Nucleus accumbens (tissue), 56 donors: ENCODE data around the gene RNF152.

Experiments used
- DNase-seq, 56 donors: peaks; one replicate each; lab custom pipeline; 2025; lab: John Stamatoyannopoulos, UW

Gene RNF152

GRCh38 chr18:61894751-61895524, 2.1 kb upstream of the RNF152 start:
- no peak for DNase-seq

GRCh38 chr18:61893971-61894750, 1.4 kb upstream of the RNF152 start:
- peak in 53 of 56 donors; percentile 20 to 88 (median 63) for DNase-seq

DNA sequence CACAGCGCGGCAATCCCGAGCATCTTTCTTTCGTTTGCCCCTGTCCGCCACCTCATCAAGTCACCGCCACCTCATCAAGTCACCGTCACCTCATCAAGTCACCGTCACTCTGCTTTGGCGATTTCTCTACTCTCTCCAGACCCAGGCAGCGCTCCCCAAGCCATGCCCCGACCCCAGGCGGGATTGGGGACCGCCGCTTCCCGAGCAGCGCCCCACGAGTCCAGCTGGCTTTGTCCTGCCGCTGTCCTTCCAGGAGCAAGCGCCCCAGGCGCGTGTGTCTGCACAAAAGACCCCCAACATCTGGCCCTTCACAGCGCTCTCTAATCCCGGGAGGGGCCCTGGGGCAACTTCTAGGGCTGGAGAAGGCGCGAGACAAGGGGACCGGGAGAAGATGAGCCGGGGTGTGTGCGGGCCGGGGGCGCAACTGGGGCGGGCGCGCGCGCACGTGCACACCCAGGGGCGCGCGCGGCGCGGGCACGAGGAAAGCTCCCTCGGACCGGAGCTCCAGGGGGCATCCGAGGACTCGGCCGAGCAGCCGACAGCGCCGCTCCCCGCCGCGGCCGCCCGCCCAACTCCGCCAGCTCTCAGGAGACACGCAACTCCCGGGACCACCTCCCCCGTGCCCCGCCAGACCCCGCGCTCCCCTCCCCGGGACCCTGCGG, 633 bp upstream of the RNF152 start:
- peak in 40 of 56 donors; percentile 9 to 71 (median 38) for DNase-seq

DNA sequence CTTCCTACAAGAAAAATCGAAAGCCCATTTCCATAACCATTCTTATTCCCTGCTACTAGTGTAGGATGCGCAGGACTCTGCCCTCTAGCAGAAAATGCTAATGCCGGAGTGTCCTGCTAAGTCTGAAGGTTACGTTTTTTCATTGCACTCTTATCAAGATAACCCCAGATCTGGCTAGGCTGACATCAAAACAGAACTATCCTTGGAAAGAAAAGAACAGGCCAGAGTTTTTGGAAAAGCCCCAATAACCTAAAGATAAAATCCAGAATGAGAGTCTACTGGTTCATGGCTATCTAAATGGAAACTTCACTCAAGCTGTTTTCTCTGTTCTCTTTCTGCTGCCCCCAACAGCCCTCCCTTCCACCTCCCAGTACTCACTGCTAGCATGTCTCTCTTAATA, 913 bp downstream of the RNF152 start:
- no peak for DNase-seq

DNA sequence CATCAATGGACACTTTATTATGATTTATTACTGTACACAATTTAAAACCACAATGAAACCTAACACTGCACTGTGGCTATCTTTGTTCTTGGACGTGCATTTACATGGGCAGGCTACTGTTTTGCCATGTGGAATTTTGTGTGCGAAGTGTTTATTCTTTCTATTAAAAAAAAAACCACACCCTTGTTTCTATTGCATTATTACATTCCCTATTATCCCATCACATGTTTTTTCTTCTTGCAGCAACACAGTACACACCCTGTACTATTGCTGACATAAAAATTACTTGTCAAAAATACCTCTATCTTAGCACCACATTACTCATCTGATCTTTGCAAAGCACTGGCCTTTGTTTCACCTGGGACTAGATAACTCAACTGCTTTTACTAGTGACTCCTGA, 1.5 kb downstream of the RNF152 start:
- DNase-seq, result no peak

GRCh38 chr18:61890344-61890743, 2.5 kb downstream of the RNF152 start:
- no peak for DNase-seq

DNA sequence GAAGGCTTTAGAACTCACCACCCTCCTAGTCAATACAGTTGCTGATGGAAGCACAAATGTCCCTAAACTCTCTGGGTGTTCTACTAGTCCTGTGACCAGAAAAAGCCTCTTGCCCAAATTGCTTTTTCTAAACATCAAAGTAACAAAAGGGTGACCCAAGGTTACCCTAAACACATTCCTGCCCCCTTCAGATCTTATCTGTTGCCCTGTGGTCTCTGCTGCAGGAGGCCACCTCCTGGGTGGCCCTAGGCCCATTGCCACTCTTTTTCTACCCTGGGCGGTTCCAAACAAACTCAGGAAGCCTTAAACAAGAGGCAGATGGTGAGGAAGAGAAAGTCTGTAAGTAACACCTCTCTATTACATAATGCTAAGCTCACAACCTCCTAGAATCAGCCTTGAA, 3.3 kb downstream of the RNF152 start:
- no peak for DNase-seq

- no peak for DNase-seq
Observed at GRCh38 chr18:61888622-61889021, 4.2 kb downstream of the RNF152 start.

GRCh38 chr18:61887838-61888237, 5.0 kb downstream of the RNF152 start:
- DNase-seq, result no peak

- DNase-seq, result no peak
Observed at GRCh38 chr18:61883547-61883946, 9.3 kb downstream of the RNF152 start.

DNA sequence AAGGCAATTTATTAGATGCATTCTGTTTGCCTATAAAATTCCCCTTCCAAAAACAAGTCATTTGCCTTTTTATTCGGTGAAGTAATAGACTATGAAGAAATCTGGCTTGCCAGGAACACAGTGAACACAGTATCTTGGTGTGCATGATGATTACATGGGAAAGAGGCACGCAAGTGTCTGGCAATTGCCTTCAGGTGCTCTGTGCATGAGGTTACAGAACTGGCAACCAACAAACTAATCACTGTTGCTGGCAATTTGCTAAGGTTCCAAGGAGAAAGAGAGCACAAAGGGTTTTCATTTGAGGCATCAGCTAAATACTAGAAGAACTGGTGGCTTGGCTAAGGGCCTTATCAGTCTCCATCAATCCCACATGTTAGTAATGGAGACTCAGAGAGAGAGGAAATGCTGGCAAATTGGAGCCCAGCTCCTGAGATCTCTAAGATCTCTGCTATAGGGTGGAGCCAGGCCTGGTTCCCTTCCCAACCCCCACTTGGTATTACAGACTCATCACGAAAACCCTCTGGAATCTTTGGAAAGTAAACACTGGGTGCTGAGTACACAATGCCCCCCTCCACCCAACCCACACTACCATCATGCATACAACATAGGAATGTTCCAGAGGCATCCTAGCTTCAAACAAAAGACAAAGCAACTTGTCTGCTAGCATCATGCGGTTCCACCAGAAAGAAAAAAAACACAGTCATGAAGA, 10.4 kb downstream of the RNF152 start:
- DNase-seq, result peak in 1 of 56 donors; percentile 26

DNA sequence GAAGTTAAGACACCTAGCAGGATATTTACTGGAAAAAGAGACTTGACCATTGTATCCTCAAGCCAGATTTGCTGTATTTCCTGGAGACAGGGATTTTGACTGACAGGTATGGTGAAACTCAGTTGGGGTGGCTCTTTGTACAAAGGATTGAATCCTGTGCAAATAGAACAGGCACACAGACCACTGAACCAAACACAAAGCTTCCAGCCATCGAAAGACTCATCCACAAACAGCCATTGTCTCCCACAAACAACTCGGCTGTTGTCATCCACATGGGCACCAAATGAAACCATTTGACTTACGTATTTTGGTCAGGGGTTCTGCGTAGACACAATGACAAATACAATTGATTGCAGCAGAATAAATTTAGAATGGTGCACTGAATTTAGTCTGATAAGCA, 15.9 kb downstream of the RNF152 start:
- peak in 43 of 56 donors; percentile 4 to 80 (median 54) for DNase-seq

DNA sequence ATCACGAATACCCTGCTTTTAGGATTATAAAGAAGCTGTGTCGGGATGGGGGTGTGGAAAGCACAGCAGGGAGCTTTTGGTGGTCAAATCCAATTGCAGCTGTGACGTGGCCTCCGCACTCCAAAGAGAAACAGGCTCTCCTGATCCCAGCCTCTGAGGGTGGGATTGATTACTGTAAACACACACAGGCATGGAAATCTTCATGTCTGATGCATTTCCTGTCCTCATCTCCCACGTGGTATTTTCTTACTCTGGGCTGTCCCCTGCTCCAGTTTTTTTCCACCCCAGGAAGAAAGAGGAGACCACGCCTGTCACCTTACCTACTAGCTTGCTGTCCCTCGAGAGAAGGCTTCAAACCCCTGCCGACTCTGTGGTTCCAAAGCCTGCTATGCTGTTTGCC, 22.7 kb downstream of the RNF152 start:
- no peak for DNase-seq

GRCh38 chr18:61869636-61870035, 23.2 kb downstream of the RNF152 start:
- no peak for DNase-seq

DNA sequence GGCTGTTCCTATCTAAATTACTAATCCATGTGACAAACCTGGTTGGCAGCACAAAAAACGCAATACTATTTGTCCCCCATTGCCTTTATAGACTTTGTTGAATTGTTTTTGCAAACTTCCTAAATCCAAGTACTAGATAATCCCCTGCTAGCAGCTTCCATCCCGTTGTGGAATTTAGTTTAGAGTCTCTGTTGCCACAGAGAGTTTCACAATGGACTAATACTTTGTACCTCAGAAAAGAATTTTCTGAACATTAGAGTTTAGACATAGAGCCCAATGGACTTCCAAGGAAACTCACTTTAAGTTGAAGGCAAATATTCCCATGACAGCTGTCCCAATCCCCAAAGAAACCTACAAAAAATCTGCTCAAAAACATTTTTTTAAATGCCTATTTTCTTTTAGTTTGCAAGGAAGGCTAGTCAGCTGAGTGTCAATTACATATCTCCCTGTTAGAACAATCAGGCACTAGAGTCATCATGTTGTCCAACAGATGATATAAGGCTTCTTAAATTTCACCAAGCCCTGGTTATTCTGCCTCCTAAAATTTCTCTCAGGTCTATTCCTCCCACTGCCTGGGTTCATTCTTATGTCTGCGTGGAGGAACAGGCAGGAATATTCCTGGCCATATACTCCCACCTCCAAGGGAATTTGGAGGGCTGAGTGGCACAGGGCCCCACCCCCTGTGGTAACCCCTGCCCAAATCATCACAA, 27.2 kb downstream of the RNF152 start:
- no peak for DNase-seq

- DNase-seq, result no peak
Observed at GRCh38 chr18:61861372-61861771, 31.4 kb downstream of the RNF152 start.

DNA sequence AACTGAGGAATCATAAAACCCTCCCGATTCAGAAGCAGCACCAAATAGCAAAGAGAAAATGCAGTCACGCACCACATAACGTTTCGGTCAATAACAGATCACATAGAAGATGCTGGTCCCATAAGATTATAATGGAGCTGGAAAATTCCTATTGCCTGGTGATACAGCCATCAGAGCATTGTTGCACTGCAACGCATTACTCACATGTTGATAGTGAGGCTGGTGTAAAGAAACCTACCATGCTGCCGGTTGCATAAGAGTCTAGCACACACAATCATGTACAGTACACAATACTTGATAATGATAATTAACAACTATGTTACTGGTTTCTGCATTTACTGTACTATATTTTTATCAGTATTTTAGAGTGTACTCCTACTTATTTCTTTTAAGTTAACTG, 32.5 kb downstream of the RNF152 start:
- no peak for DNase-seq

DNA sequence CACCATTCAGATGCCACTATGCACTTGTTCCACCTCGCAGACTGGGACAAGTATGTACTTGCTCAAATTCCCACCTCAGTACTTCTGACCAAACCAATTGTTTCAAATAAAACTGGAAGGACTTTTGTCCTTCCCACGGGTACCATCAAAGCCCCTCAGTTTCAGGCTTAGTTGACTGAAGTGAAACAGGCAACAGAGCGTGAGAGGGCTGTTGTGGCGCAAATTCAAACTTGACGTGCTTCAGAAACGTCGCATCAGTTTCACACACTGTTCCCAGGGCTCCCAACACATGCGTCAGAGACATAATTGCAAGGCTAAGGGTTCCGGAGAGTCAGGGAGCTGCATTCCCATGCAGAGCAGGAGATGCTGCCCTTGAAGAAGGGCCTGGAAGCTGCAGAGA, 33.7 kb downstream of the RNF152 start:
- DNase-seq, result no peak

DNA sequence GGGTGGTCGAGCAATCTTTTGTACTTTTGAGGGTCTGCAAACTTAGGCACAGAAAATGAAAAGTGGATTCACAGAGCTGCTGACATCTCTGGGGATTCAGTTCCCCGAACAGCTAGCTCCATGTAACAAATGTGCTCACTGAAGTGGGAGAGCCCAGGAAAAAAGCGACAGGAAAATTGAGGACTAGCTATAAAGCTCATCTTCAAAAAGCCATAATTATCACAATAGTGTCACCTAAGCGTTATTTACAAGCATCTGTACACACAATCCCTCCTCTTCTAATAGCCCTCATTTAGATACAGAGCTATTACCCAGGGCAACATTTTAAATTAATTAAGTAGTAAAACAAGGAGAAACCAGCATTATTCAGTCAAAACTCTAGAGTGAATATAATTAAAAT, 36.1 kb downstream of the RNF152 start:
- DNase-seq, result no peak
